Astrocyte (in vitro differentiated cells and primary cell): Measurements from ENCODE around the gene RPS6KA3.

Experiments used
- CTCF ChIP-seq: IDR thresholded peaks from 2 replicates; pipeline ENCODE4 v1.5.1; 2011; ENCODE audit warnings: low read depth, mild to moderate bottlenecking, inconsistent platforms, low read length, moderate library complexity; ENCODE audit not compliant: insufficient read depth
- EZH2 ChIP-seq: IDR thresholded peaks from 2 replicates; pipeline ENCODE4 v1.6.1; 2012; ENCODE audit warnings: mild to moderate bottlenecking, low read length, inconsistent platforms; ENCODE audit not compliant: insufficient read depth

DNA sequence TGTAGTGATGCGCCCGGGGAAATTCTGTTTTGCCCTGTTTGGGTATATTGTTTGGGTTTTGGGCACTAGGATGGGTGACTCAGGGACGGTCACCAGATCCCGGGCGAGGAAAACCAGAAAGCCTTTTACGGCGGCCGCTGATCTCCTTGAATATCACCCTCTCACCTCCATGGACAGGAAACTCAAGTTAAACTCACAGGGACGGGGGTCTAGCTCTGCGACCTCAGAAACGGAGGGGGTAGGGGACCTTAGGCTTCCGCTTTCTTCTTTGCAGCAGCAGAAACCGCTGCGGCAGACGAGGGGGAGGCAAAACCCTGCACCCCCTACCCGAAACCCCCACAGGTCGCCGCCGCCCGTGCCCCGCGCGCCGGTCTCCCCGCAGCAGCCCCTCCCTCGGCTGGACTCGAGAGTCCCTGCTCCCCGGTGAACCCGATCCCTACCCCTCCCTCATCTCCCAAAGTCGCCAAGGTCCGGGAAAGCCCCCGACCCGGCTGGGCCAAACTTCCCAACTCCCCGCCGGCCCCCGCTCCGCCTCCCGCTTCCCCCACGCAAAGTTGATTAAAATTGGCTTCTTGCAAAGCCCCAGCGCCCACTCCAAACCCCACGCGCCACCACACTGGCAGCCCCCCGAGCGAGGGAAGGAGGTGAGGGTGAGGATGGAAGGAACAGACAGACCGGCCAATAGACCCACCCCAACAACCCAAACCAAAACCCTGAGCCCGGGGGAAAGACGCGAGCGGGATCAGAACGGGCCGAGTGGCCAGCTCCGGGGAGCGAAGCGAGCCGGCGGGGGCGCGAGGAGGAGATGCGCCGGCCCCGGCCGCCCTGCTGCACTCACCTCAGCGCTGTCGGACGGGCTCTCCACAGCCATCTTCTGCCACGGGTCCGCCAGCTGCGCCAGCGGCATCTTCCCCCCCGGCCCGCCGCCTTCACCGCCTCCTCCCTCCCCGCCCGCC is 705 bp downstream of the RPS6KA3 start:
- TF ChIP-seq CTCF (no peak), EZH2 (no peak)
